GM23248 (cell line): Measurements from ENCODE around the gene ZNF184. TPM values are rescaled to one million over a fixed set of nuclear protein-coding genes. Genes with fewer than 3 reads are reported as not detected.

Experiments used
- DNase-seq: peaks from one replicate; pipeline ENCODE4 v3.0.0-alpha.2; 2015
- H2AFZ ChIP-seq: fragments of 200-600 bp; sonication (generic); 2 replicates; pipeline ENCODE4 v1.6.1; 2016; ENCODE audit warnings: antibody characterized with exemption
- H3F3A ChIP-seq: fragments of 200-600 bp; sonication (generic); 2 replicates; pipeline ENCODE4 v1.6.1; 2016; ENCODE audit warnings: mild to moderate bottlenecking, antibody characterized with exemption, mixed run types; ENCODE audit not compliant: insufficient read depth
- H3K27ac ChIP-seq: fragments of 200-600 bp; sonication (generic); 2 replicates; pipeline ENCODE4 v1.5.1; 2016; ENCODE audit warnings: mild to moderate bottlenecking
- H3K27me3 ChIP-seq: fragments of 200-600 bp; sonication (generic); replicated peaks from 2 replicates; pipeline ENCODE4 v1.6.1; 2016; ENCODE audit warnings: mild to moderate bottlenecking; ENCODE audit not compliant: insufficient read depth
- H3K36me3 ChIP-seq: fragments of 200-600 bp; sonication (generic); 2 replicates; pipeline ENCODE4 v1.6.1; 2016; ENCODE audit warnings: low read depth, mild to moderate bottlenecking
- H3K4me1 ChIP-seq: fragments of 200-600 bp; sonication (generic); 2 replicates; pipeline ENCODE4 v1.6.1; 2016; ENCODE audit warnings: mild to moderate bottlenecking; ENCODE audit not compliant: insufficient read depth
- H3K4me2 ChIP-seq: fragments of 200-600 bp; sonication (generic); one replicate; pipeline ENCODE4 v1.6.1; 2016; ENCODE audit warnings: mild to moderate bottlenecking; ENCODE audit not compliant: unreplicated experiment
- H3K4me3 ChIP-seq: fragments of 200-600 bp; sonication (generic); 2 replicates; pipeline ENCODE4 v1.5.1; 2016; ENCODE audit warnings: mild to moderate bottlenecking
- H3K79me2 ChIP-seq: fragments of 200-600 bp; sonication (generic); 2 replicates; pipeline ENCODE4 v1.6.1; 2016; ENCODE audit warnings: mild to moderate bottlenecking; ENCODE audit not compliant: insufficient read depth
- H3K9ac ChIP-seq: fragments of 200-600 bp; sonication (generic); 2 replicates; pipeline ENCODE4 v1.6.1; 2016; ENCODE audit warnings: mild to moderate bottlenecking
- H3K9me2 ChIP-seq: fragments of 200-600 bp; sonication (generic); 2 replicates; pipeline ENCODE4 v1.6.1; 2016; ENCODE audit warnings: mixed run types, mild to moderate bottlenecking, moderate library complexity; ENCODE audit not compliant: insufficient read depth
- H3K9me3 ChIP-seq: fragments of 200-600 bp; sonication (generic); one replicate; pipeline ENCODE4 v1.6.1; 2017; ENCODE audit warnings: low read depth
- H4K20me1 ChIP-seq: fragments of 200-600 bp; sonication (generic); 2 replicates; pipeline ENCODE4 v1.6.0; 2016; ENCODE audit not compliant: insufficient read depth
- EZH2 ChIP-seq: fragments of 200-600 bp; sonication (generic); IDR thresholded peaks from 2 replicates; pipeline ENCODE4 v1.6.1; 2018; ENCODE audit warnings: antibody characterized with exemption, mild to moderate bottlenecking; ENCODE audit not compliant: insufficient read depth, poor library complexity, severe bottlenecking
- EZH2phosphoT487 ChIP-seq: fragments of 200-600 bp; sonication (generic); IDR thresholded peaks from 2 replicates; pipeline ENCODE4 v1.6.1; 2018; ENCODE audit warnings: antibody characterized with exemption, moderate library complexity, mild to moderate bottlenecking, low read depth; ENCODE audit not compliant: insufficient read depth
- WGBS, 2 experiments: methylation state at CpG; one replicate each; pipeline ENCODE4 v1.1.6; 2015 to 2017; ENCODE audit warnings: low lambda C conversion rate in 2 of 2, low coverage in 1 of 2; ENCODE audit errors: missing lambda C conversion rate in 2 of 2; 5-methylcytosine and 5-hydroxymethylcytosine counted together
- in situ Hi-C: fragments of 300-500 bp; cut with MboI; formaldehyde crosslinking; loops from 2 replicates; pipeline ENCODE4 v1.15.0; 2020
- polyA plus RNA-seq: library from polyadenylated mRNA; unstranded; fragments of >200 nt; fragmentation: Nextera tagmentation; extraction: Ambion mirVana; gene quantifications from 2 replicates; pipeline ENCODE4 v1.2.1, GENCODE V29; 2016
- total RNA-seq: library from RNA; depleted of rRNA; stranded (reverse); fragments of >200 nt; shearing (Covaris generic); gene quantifications from 2 replicates; pipeline ENCODE4 v1.2.3, GENCODE V29; 2014

The ZNF184 gene
- total and polyA plus RNA-seq, 2 experiments from 2014 or later: 3.2 to 3.8 TPM

- Histone ChIP-seq H3K4me1 (peaks cover 7% of the 10 kb centered on the region; the same call in 1 of the 2 replicates), H3K27me3 (no peaks in the 10 kb centered on the region), H3K4me2 (no peak overlapping the region), H3K4me3 (no peak overlapping the region), H3K9me3 (no peaks in the 10 kb centered on the region), H3K9ac (no peak overlapping the region), H4K20me1 (no peaks in the 10 kb centered on the region), H3K36me3 (no peaks in the 10 kb centered on the region), H3K9me2 (no peaks in the 10 kb centered on the region), H2AFZ (no peak overlapping the region), H3K27ac (no peak overlapping the region), H3F3A (peaks cover 15% of the 10 kb centered on the region), H3K79me2 (no peaks in the 10 kb centered on the region)
- DNase-seq: no peak
- in situ Hi-C loops: no loop called here
- TF ChIP-seq EZH2 (no peak), EZH2phosphoT487 (no peak)
- 19 to 34% methylated on average over 2 of the region's 2 CpGs for WGBS, 2 experiments
Observed at GRCh38 chr6:27492631-27493190, 19.8 kb upstream of the ZNF184 start.

- TF ChIP-seq EZH2 (no peak), EZH2phosphoT487 (no peak)
- Histone ChIP-seq H3K79me2 (no peaks in the 10 kb centered on the region), H3K4me2 (peak overlapping the region; percentile 99), H3K27me3 (no peaks in the 10 kb centered on the region), H3K4me3 (peak overlapping the region; percentile 93), H3K9ac (peak overlapping the region; percentile 98), H3K4me1 (peaks cover 8% of the 10 kb centered on the region; the same call in 1 of the 2 replicates), H3F3A (peaks cover 24% of the 10 kb centered on the region), H3K9me3 (no peaks in the 10 kb centered on the region), H3K36me3 (no peaks in the 10 kb centered on the region), H3K9me2 (no peaks in the 10 kb centered on the region), H3K27ac (peak overlapping the region; percentile 98), H2AFZ (peak overlapping the region; percentile 93), H4K20me1 (no peaks in the 10 kb centered on the region)
- in situ Hi-C loops: no loop called here
- peak; percentile 95 for DNase-seq
- WGBS, 2 experiments: 2% methylated on average over 33 of the region's 33 CpGs
Observed at GRCh38 chr6:27479319-27480182, 6.6 kb upstream of the ZNF184 start.

- DNase-seq: peak; percentile 90
- H3K4me2 ChIP-seq: peak overlapping the region; percentile 99
- 0 to 1% methylated on average over 28 of the region's 28 CpGs for WGBS, 2 experiments
- H4K20me1 ChIP-seq: no peaks in the 10 kb centered on the region
- H3K79me2 ChIP-seq: no peaks in the 10 kb centered on the region
- in situ Hi-C loops: no loop called here
- H3K4me1 ChIP-seq: peaks cover 8% of the 10 kb centered on the region; the same call in 1 of the 2 replicates
- H3K27me3 ChIP-seq: no peaks in the 10 kb centered on the region
- H2AFZ ChIP-seq: peak overlapping the region; percentile 93
- H3K9me3 ChIP-seq: no peaks in the 10 kb centered on the region
- no peaks in the 10 kb centered on the region for H3K36me3 ChIP-seq
- peak overlapping the region; percentile 98 for H3K27ac ChIP-seq
- H3F3A ChIP-seq: peaks cover 24% of the 10 kb centered on the region
- TF ChIP-seq EZH2 (no peak), EZH2phosphoT487 (no peak)
- H3K9me2 ChIP-seq: no peaks in the 10 kb centered on the region
- H3K9ac ChIP-seq: peak overlapping the region; percentile 98
- peak overlapping the region; percentile 93 for H3K4me3 ChIP-seq
Observed at GRCh38 chr6:27478706-27479318, 5.9 kb upstream of the ZNF184 start.

- Histone ChIP-seq H3K36me3 (no peaks in the 10 kb centered on the region), H2AFZ (peak overlapping the region; percentile 93), H3K9me3 (no peaks in the 10 kb centered on the region), H3K9me2 (no peaks in the 10 kb centered on the region), H3K27me3 (no peaks in the 10 kb centered on the region), H3F3A (peaks cover 24% of the 10 kb centered on the region), H3K4me2 (peak overlapping the region; percentile 99), H3K9ac (peak overlapping the region; percentile 98), H3K4me3 (peak overlapping the region; percentile 93), H3K79me2 (no peaks in the 10 kb centered on the region), H3K4me1 (peaks cover 8% of the 10 kb centered on the region; the same call in 1 of the 2 replicates), H4K20me1 (no peaks in the 10 kb centered on the region), H3K27ac (peak overlapping the region; percentile 98)
- TF ChIP-seq EZH2phosphoT487 (no peak), EZH2 (no peak)
- DNase-seq: peak; percentile 57
- 13 to 15% methylated on average over 12 of the region's 12 CpGs for WGBS, 2 experiments
- in situ Hi-C loops: no loop called here
Observed at GRCh38 chr6:27478141-27478705, 5.3 kb upstream of the ZNF184 start.
